Endodermal cell (in vitro differentiated cells): ENCODE results near the gene LHX3. TPM values are rescaled to one million over a fixed set of nuclear protein-coding genes. Genes with fewer than 3 reads are reported as not detected.

Experiments
- DNase-seq: peaks from one replicate; pipeline ENCODE4 v3.0.0-alpha.2; 2017
- H3K27ac ChIP-seq: 2 replicates; pipeline ENCODE4 v1.5.1; 2013; ENCODE audit warnings: mild to moderate bottlenecking, low read depth, low read length, moderate library complexity
- H3K27me3 ChIP-seq: 2 replicates; pipeline ENCODE4 v1.6.1; 2013; ENCODE audit warnings: mild to moderate bottlenecking, low read length, moderate library complexity; ENCODE audit not compliant: insufficient read depth, control insufficient read depth, poor library complexity, severe bottlenecking
- H3K36me3 ChIP-seq: 2 replicates; pipeline ENCODE4 v1.7.0; 2013; ENCODE audit warnings: mild to moderate bottlenecking, low read length, moderate library complexity; ENCODE audit not compliant: control insufficient read depth, insufficient read depth
- H3K4me1 ChIP-seq: one replicate; pipeline ENCODE4 v1.7.0; 2013; ENCODE audit warnings: low read length; ENCODE audit not compliant: control insufficient read depth, insufficient read depth
- H3K4me3 ChIP-seq: 2 replicates; pipeline ENCODE4 v1.5.1; 2013; ENCODE audit warnings: mild to moderate bottlenecking, low read length, moderate library complexity
- H3K9ac ChIP-seq: 2 replicates; pipeline ENCODE4 v1.6.1; 2013; ENCODE audit warnings: mild to moderate bottlenecking, low read length, moderate library complexity; ENCODE audit not compliant: poor library complexity, severe bottlenecking; ENCODE audit errors: extremely low read depth
- H3K9me3 ChIP-seq: 2 replicates; pipeline ENCODE4 v1.6.1; 2013; ENCODE audit warnings: mild to moderate bottlenecking, low read length, moderate library complexity; ENCODE audit not compliant: control insufficient read depth
- H3K27ac Mint-ChIP-seq: 2 replicates; pipeline ENCODE4 v1.8.0; 2020; ENCODE audit warnings: mixed read lengths
- H3K27me3 Mint-ChIP-seq: 2 replicates; pipeline ENCODE4 v1.8.0; 2021; ENCODE audit warnings: mild to moderate bottlenecking, mixed read lengths; ENCODE audit not compliant: insufficient read depth
- H3K36me3 Mint-ChIP-seq: 2 replicates; pipeline ENCODE4 v1.8.0; 2020; ENCODE audit warnings: low read depth, mixed read lengths
- H3K4me1 Mint-ChIP-seq: 2 replicates; pipeline ENCODE4 v1.8.0; 2020; ENCODE audit warnings: mixed read lengths
- H3K4me3 Mint-ChIP-seq: 2 replicates; pipeline ENCODE4 v1.8.0; 2020; ENCODE audit warnings: mild to moderate bottlenecking, moderate library complexity, mixed read lengths
- H3K9me3 Mint-ChIP-seq: 2 replicates; pipeline ENCODE4 v1.8.0; 2020; ENCODE audit warnings: mild to moderate bottlenecking, mixed read lengths
- WGBS, 2 experiments: methylation state at CpG; one replicate each; pipeline versions ENCODE4 v1.1.5 to v1.1.7; 2013; ENCODE audit warnings: missing lambda C conversion rate in 2 of 2, mixed read lengths in 1 of 2; ENCODE audit not compliant: insufficient coverage in 1 of 2, insufficient read length in 1 of 2; 5-methylcytosine and 5-hydroxymethylcytosine counted together
- total RNA-seq, 2 donors: library from RNA; stranded (reverse); fragmentation: NEBNext Ultra II Directional in 1 of 2; extraction: Animal tissue kit (Norgen Biotek cat#: 25700) in 1 of 2; gene quantifications; 2 replicates in 1 of 2; 3 replicates in 1 of 2; pipeline ENCODE4 v1.2.1, GENCODE V29; 2021
- TF ChIP-seq, protein P1 (sequence below): fragments of 200-600 bp; sonication (generic); conservative IDR thresholded peaks from 2 replicates; pipeline ENCODE4 v1.5.0; 2021; ENCODE audit warnings: antibody characterized with exemption, mild to moderate bottlenecking

LHX3 gene
- total RNA-seq, 2 donors from 2014 or later: not detected

DNA sequence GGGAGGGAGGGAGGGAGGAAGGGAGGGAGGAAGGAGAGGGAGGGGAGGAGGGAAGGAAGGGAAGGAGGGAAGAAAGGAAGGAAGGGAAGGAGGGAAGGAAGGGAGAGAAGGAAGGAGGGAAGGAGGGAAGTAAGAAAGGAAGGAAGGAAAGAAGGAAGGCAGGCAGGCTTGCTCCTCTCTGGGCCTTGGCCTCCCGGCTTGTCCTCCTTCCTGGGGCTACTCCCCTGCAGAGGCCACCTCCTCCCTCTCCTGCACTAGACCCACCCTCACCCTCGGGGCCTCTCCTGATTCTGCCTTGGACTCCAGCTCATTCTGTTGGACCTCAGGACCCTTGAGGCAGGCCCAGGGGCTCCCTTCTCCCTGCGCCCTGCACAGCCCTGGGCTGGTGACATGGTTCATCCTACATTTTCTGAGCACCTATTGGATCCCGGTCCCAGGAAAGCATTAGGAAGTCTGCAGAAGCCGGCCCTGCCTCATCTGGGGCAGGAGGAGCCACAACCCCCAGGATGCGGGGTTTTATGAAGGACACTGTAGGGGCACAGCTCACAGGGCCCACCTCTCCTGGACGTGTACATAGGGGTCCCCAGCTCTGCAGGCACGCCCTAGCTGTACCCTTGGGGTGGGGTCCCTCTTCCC lies 23.0 kb downstream of the LHX3 start:
- Histone ChIP-seq H3K9me3 (no peaks in the 10 kb centered on the region), H3K36me3 (no peaks in the 10 kb centered on the region), H3K4me1 (peaks cover 12% of the 10 kb centered on the region), H3K27ac (no peak overlapping the region), H3K9ac (no peak overlapping the region), H3K4me3 (no peak overlapping the region), H3K27me3 (no peaks in the 10 kb centered on the region)
- Mint-ChIP-seq H3K36me3 (no peaks in the 10 kb centered on the region), H3K4me1 (peaks cover 13% of the 10 kb centered on the region), H3K9me3 (no peaks in the 10 kb centered on the region), H3K4me3 (no peak overlapping the region), H3K27me3 (no peaks in the 10 kb centered on the region), H3K27ac (no peak overlapping the region)
- WGBS, 2 experiments: 87 to 88% methylated on average over 6 to 8 of the region's 8 CpGs
- TF ChIP-seq, protein P1, sequence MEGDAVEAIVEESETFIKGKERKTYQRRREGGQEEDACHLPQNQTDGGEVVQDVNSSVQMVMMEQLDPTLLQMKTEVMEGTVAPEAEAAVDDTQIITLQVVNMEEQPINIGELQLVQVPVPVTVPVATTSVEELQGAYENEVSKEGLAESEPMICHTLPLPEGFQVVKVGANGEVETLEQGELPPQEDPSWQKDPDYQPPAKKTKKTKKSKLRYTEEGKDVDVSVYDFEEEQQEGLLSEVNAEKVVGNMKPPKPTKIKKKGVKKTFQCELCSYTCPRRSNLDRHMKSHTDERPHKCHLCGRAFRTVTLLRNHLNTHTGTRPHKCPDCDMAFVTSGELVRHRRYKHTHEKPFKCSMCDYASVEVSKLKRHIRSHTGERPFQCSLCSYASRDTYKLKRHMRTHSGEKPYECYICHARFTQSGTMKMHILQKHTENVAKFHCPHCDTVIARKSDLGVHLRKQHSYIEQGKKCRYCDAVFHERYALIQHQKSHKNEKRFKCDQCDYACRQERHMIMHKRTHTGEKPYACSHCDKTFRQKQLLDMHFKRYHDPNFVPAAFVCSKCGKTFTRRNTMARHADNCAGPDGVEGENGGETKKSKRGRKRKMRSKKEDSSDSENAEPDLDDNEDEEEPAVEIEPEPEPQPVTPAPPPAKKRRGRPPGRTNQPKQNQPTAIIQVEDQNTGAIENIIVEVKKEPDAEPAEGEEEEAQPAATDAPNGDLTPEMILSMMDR: no peak
- no peak for DNase-seq

DNA sequence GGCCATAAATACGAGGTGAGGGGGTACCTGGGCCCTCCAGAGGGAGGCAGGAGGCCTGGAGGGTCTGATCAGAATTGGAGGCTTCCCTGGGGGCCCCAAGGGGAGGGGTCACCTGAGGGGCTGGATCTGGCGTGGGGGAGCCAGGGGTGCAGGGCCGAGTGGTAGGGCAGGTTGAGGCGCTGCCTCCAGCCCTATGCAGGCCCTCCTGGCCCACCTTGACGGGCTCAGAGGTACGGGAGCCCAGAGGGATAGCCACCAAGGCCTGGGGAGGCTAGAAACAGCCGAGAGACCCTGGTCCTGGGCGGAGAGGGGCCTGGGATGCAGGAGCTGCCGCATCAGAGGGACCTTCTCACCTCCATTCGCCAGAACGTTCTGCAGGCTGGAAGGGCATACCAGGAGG lies 24.3 kb downstream of the LHX3 start:
- no peak overlapping the region for H3K27ac ChIP-seq
- H3K27ac Mint-ChIP-seq: no peak overlapping the region
- H3K9me3 ChIP-seq: no peaks in the 10 kb centered on the region
- H3K4me1 Mint-ChIP-seq: peaks cover 13% of the 10 kb centered on the region
- peaks cover 12% of the 10 kb centered on the region for H3K4me1 ChIP-seq
- no peak overlapping the region for H3K4me3 Mint-ChIP-seq
- H3K27me3 Mint-ChIP-seq: no peaks in the 10 kb centered on the region
- no peak for DNase-seq
- no peak overlapping the region for H3K4me3 ChIP-seq
- 90 to 98% methylated on average over 8 to 11 of the region's 11 CpGs for WGBS, 2 experiments
- H3K9me3 Mint-ChIP-seq: no peaks in the 10 kb centered on the region
- no peaks in the 10 kb centered on the region for H3K36me3 ChIP-seq
- no peak overlapping the region for H3K9ac ChIP-seq
- TF ChIP-seq, protein P1: no peak
- H3K36me3 Mint-ChIP-seq: no peaks in the 10 kb centered on the region
- no peaks in the 10 kb centered on the region for H3K27me3 ChIP-seq

DNA sequence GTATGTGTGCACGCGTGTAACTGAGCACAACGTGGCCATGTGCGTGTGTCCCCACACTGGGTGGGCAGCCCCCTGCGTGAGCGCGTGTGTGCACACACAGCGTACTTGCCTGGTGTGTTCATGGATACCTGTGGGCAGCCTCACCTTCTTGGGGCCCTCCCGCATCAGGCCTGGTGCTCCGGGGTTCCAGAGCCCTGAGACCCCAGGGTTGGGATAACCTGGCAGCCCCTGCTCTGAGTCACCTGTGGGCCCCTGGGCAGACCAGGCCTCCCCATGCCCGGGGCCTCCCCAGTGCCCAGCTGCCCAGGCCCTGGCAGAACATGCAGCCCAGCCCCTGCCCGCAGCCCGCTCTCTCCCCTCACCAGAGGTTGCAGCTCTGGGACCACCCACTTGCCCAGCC lies 25.2 kb downstream of the LHX3 start:
- no peaks in the 10 kb centered on the region for H3K9me3 Mint-ChIP-seq
- Histone ChIP-seq H3K9me3 (no peaks in the 10 kb centered on the region), H3K4me1 (peaks cover 12% of the 10 kb centered on the region), H3K27me3 (no peaks in the 10 kb centered on the region), H3K9ac (no peak overlapping the region), H3K27ac (no peak overlapping the region), H3K4me3 (no peak overlapping the region), H3K36me3 (no peaks in the 10 kb centered on the region)
- no peak for DNase-seq
- WGBS, 2 experiments: 93 to 96% methylated on average over 11 to 13 of the region's 13 CpGs
- TF ChIP-seq, protein P1: no peak
- no peaks in the 10 kb centered on the region for H3K36me3 Mint-ChIP-seq
- H3K27ac Mint-ChIP-seq: no peak overlapping the region
- H3K4me3 Mint-ChIP-seq: no peak overlapping the region
- no peaks in the 10 kb centered on the region for H3K27me3 Mint-ChIP-seq
- H3K4me1 Mint-ChIP-seq: peaks cover 15% of the 10 kb centered on the region
